Activated CD8-positive, alpha-beta T cell treated with anti-CD3 and anti-CD28 coated beads for 36 hours (primary cell): Measurements from ENCODE around the gene GAL3ST2. TPM values are rescaled to one million over a fixed set of nuclear protein-coding genes. Genes with fewer than 3 reads are reported as not detected.

Source experiments
- ATAC-seq: fragments of 200-7000 bp; cut with Tn5 transposase; one replicate; pipeline ENCODE4 v1.10.0; 2021; ENCODE audit warnings: mild to moderate bottlenecking, moderate library complexity
- CTCF ChIA-PET: fragments of 350-600 bp; sonication (Branson Sonifier 250); formaldehyde crosslinking; loops from one replicate; lab custom pipeline; 2021; ENCODE audit warnings: antibody characterized with exemption; lab: Charles Lee
- POLR2A ChIA-PET: fragments of 350-600 bp; sonication (Branson Sonifier 250); formaldehyde crosslinking; loops from one replicate; lab custom pipeline; 2021; ENCODE audit warnings: antibody characterized with exemption; lab: Charles Lee
- DNase-seq: peaks from one replicate; pipeline ENCODE4 v3.0.0-alpha.2; 2020
- H3K27ac Mint-ChIP-seq: one replicate; pipeline ENCODE4 v1.8.0; 2021; ENCODE audit warnings: mild to moderate bottlenecking, mixed read lengths
- H3K27me3 Mint-ChIP-seq: one replicate; pipeline ENCODE4 v1.8.0; 2021; ENCODE audit warnings: mixed read lengths
- H3K36me3 Mint-ChIP-seq: one replicate; pipeline ENCODE4 v1.8.0; 2021; ENCODE audit warnings: low read depth, mixed read lengths
- H3K4me1 Mint-ChIP-seq: one replicate; pipeline ENCODE4 v1.8.0; 2021; ENCODE audit warnings: low read depth, mixed read lengths
- H3K4me3 Mint-ChIP-seq: one replicate; pipeline ENCODE4 v1.8.0; 2021; ENCODE audit warnings: mild to moderate bottlenecking, moderate library complexity, mixed read lengths
- H3K9me3 Mint-ChIP-seq: one replicate; pipeline ENCODE4 v1.8.0; 2021; ENCODE audit warnings: mixed read lengths
- intact Hi-C: fragments of 100-400 bp; cut with micrococcal nuclease; formaldehyde crosslinking; loops from one replicate; pipeline ENCODE4 v1.10.0; 2022
- total RNA-seq, 2 experiments: library from RNA; stranded (reverse); gene quantifications; one replicate each; pipeline ENCODE4 v1.2.3, GENCODE V29; 2021
- TF ChIP-seq, protein P1 (sequence below): fragments of 200-600 bp; IDR thresholded peaks from one replicate; pipeline ENCODE4 v1.8.0; 2022; ENCODE audit warnings: antibody characterized with exemption, mild to moderate bottlenecking

Gene GAL3ST2
- total RNA-seq, 2 experiments from 2014 or later = 0.89 to 0.95 TPM

DNA sequence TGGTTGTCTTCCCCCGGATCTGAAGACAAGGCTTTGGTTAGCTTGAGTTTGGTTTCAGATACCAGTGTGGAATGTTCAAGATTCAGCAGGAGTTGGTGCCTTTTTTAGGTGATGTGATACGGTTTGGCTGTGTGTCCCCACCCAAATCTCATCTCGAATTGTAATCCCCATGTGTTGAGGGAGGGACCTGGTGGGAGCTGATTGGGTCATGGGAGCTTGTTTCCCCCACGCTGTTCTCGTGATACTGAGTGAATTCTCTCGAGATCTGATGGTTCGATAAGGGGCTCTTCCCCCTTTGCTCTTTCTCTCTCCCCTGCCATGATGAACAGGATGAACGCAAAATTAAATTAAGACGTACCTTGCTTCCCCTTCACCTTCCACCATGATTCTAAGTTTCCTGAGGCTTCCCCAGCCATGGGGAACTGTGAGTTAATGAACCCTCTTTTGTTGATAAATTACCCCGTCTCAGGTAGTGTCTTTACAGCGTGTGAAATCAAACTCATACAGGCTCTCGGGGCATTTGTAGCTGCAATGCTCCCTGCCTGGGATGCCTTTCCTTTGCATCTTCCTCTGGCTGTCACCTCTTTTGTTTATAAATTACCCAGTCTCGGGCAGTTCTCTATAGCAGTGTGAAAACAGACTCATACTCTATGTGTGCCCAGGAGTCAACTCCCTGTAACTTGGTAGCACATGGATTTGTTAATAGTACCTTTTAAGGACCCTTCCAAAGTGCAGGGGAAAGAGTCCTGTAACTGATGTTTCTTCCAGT, 60.8 kb downstream of the GAL3ST2 start:
- Mint-ChIP-seq H3K9me3 (no peaks in the 10 kb centered on the region), H3K27me3 (peaks cover 11% of the 10 kb centered on the region), H3K27ac (no peak overlapping the region), H3K36me3 (no peaks in the 10 kb centered on the region), H3K4me3 (no peak overlapping the region), H3K4me1 (peaks cover 10% of the 10 kb centered on the region)
- DNase-seq (no peak), ATAC-seq (no peak)
- ChIA-PET POLR2A (interaction anchor here (1.1 kb wide), 1 partner anchor 34 kb away, joined by 3 read pairs; no protein-coding TSS in a partner anchor), CTCF (interaction anchor here (1.0 to 1.4 kb wide), 3 partner anchors 12 to 112 kb away, joined by 3 to 4 read pairs (median 3); no protein-coding TSS in a partner anchor)
- TF ChIP-seq, protein P1, sequence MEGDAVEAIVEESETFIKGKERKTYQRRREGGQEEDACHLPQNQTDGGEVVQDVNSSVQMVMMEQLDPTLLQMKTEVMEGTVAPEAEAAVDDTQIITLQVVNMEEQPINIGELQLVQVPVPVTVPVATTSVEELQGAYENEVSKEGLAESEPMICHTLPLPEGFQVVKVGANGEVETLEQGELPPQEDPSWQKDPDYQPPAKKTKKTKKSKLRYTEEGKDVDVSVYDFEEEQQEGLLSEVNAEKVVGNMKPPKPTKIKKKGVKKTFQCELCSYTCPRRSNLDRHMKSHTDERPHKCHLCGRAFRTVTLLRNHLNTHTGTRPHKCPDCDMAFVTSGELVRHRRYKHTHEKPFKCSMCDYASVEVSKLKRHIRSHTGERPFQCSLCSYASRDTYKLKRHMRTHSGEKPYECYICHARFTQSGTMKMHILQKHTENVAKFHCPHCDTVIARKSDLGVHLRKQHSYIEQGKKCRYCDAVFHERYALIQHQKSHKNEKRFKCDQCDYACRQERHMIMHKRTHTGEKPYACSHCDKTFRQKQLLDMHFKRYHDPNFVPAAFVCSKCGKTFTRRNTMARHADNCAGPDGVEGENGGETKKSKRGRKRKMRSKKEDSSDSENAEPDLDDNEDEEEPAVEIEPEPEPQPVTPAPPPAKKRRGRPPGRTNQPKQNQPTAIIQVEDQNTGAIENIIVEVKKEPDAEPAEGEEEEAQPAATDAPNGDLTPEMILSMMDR = no peak
- intact Hi-C loops = no loop called here

- H3K36me3 Mint-ChIP-seq = peaks cover 3% of the 10 kb centered on the region
- H3K4me1 Mint-ChIP-seq = peaks cover 32% of the 10 kb centered on the region
- H3K9me3 Mint-ChIP-seq = peaks cover 1% of the 10 kb centered on the region
- no peak overlapping the region for H3K27ac Mint-ChIP-seq
- no peak for DNase-seq
- H3K27me3 Mint-ChIP-seq = peaks cover 10% of the 10 kb centered on the region
- POLR2A ChIA-PET = no interaction called here
- no peak overlapping the region for H3K4me3 Mint-ChIP-seq
- ATAC-seq = no peak
- intact Hi-C loops = no loop called here
- TF ChIP-seq, protein P1 = no peak
- CTCF ChIA-PET = interaction anchor here (1.2 kb wide), 1 partner anchor 37 kb away, joined by 6 read pairs; no protein-coding TSS in a partner anchor
Measured at GRCh38 chr2:241841181-241842066, 64.8 kb downstream of the GAL3ST2 start.

GRCh38 chr2:241842067-241842415, 65.4 kb downstream of the GAL3ST2 start:
- peaks cover 1% of the 10 kb centered on the region for H3K9me3 Mint-ChIP-seq
- peaks cover 35% of the 10 kb centered on the region for H3K4me1 Mint-ChIP-seq
- TF ChIP-seq, protein P1 = no peak
- no peak overlapping the region for H3K27ac Mint-ChIP-seq
- peaks cover 3% of the 10 kb centered on the region for H3K36me3 Mint-ChIP-seq
- intact Hi-C loops = no loop called here
- ATAC-seq = no peak
- CTCF ChIA-PET = no interaction called here
- H3K27me3 Mint-ChIP-seq = peaks cover 12% of the 10 kb centered on the region
- POLR2A ChIA-PET = no interaction called here
- DNase-seq = no peak
- H3K4me3 Mint-ChIP-seq = no peak overlapping the region

DNA sequence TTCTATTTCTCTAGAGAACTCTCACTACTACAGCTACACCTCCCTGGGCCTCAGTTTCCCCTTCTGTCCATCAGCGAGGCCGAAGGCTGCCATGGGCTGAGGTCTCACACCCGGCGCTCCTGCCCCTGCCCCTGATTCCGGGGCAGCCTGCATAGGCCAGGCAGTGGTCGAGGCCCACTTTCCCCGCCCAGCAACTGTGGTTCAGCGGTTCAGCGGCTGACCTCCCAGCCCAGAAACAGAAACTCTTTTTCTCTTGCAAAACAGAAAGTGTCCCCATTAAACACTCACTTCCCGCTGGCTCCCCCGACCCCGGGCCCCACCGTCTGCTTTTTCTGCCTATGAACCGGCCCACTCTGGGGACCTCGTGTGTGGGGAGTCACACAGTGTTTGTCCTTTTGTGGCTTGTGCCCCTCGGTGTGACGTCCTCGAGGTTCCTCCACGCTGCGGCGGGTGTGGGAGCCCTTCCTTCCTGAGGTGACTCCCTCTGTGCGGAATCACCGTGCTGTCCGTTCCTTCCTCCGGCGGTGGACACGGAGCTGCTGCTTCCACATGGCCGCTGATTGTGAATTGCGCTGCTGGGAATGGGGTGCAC, 66.1 kb downstream of the GAL3ST2 start:
- Mint-ChIP-seq H3K4me3 (peak overlapping the region; percentile 51), H3K9me3 (peaks cover 1% of the 10 kb centered on the region), H3K4me1 (peaks cover 35% of the 10 kb centered on the region), H3K27ac (peak overlapping the region; percentile 75), H3K27me3 (peaks cover 7% of the 10 kb centered on the region), H3K36me3 (peaks cover 3% of the 10 kb centered on the region)
- ChIA-PET CTCF (no interaction called here), POLR2A (interaction anchor here (1.1 kb wide), 1 partner anchor 16 kb away, joined by 3 read pairs; no protein-coding TSS in a partner anchor)
- intact Hi-C loops = no loop called here
- peak; percentile 78 for DNase-seq
- peak; percentile 43 for ATAC-seq
- TF ChIP-seq, protein P1 = no peak
